Measurements from ENCODE around the gene SF1.

GRCh38 chr11:64758330-64759079, 19.8 kb downstream of the SF1 start:
- TF ChIP-seq CTCF (IDR thresholded peaks at IDR 0.05; ENCODE audit: insufficient read depth, low read length) (no peak), POLR2AphosphoS5 (IDR thresholded peaks at IDR 0.05; ENCODE audit: low read depth) (no peak), REST (IDR thresholded peaks at IDR 0.05; ENCODE audit: insufficient replicate concordance, low read depth) (no peak)

Data from HL-60 (cell line).